H4 (cell line): ENCODE results near the gene LASP1NB.

Experiments used
- DNase-seq: peaks from one replicate; pipeline ENCODE4 v3.0.0-alpha.2; 2015; ENCODE audit warnings: low spot score

LASP1NB gene

DNA sequence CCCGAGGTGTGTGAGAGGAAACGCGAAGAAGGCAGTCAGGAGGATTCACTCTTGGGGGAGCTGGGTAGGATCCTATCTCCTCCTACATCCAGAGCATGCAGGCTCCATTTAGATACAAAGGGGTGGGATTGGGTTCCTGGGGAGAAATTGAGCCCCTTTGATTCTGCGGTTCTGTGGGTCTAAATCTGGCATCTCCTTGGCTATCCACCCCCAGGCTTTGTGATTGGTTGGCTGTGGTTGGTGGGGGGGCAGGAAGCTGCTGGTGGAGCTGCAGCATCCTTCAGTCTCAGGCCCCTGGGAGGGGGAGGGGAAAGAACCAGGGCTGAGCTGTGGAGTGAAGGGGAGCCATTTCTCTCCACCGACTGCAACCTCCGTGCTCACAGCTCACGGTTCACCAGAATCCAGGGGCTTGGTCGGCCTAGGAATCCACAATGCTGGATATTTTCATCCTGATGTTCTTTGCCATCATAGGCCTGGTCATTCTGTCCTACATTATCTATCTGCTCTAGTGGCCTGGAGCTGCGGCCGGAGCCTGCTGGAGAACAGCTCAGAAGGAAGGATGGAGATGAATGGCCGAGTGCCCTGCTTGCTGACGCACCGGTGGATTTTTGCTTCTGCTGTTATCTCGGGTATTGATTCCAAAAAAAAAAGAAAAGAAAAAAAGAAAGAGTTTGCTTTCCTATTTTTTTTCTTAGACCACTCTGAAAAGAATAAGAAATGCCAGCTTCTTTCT is at the start of gene LASP1NB:
Gene LASP1NB, plus strand, starts transcription at position 352 of the 733 bp plus-strand sequence.
- DNase-seq: no peak

DNA sequence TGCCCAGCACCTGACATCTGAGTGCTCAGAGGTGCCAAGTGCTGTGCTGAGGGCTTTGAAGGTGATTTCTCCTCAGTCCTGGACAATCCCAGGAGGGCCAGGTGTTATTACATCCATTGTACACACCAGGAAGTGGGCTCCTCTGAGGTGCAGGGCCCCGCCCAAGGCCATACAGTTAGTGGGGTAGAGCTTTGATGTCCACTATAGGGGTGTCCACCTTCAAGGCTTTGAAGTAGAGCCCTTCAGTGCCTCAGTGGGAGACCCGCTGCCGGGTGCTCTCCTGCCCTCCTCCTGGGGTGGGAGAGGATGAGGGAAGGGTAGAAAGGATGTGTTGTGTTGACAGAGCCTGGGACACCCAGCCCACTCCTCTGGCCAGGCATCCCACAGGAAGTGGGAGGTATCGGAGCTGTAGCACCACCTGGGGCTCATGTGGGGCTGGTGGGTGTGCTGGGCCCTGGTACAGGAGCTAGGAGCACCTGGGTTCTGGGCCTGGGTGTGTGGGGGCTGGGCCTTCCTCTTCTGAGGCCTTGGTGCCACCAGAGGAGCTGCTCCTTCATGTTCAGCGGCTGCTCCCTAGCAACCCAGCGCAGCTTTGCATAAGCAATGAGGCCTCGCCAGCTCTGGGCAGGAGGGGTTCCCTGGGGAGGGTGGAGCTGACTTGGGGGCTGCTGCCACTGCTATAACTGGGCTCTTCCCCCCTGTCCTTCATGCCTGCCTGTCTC is 48.1 kb upstream of the LASP1NB start:
- DNase-seq: no peak

DNA sequence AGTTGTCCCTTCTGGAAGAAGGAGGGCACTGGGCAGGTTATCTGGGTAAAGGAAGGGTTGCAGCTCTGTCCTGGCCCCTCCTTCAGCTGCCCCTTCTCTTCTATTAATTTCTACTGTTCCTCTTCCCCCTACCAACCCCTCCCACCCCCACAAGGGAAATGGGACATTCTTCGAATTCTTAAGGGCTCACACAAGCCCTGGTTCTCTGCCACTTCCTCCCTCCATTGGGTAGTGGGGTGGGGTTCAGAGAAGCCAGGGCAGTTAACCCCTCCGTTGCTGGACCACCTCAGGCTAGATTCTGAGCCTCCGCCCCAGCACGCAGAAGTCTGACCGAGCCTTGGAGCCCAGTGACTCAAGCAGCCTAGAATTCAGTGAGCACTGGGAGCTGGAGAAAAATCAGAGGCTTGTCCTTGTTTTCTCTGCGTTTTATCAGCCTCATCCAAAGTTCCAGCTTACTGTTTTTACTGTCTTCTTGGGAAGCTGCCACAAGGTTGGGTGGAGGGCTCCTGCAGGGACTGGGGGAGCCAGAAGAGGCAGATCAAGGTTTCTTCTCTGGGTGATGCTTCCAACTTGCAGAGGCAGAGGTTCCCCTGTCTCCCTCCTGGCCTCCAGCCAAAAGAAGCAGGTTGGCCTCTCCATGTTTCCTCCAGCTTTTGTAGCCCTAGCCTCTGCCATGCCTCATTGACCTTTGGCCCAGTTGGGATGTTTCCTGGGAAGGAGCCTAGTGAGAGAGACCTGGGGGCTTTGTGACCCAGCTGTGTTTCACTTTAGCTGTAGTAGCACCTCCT is 45.3 kb upstream of the LASP1NB start:
- DNase-seq: peak; percentile 77

DNA sequence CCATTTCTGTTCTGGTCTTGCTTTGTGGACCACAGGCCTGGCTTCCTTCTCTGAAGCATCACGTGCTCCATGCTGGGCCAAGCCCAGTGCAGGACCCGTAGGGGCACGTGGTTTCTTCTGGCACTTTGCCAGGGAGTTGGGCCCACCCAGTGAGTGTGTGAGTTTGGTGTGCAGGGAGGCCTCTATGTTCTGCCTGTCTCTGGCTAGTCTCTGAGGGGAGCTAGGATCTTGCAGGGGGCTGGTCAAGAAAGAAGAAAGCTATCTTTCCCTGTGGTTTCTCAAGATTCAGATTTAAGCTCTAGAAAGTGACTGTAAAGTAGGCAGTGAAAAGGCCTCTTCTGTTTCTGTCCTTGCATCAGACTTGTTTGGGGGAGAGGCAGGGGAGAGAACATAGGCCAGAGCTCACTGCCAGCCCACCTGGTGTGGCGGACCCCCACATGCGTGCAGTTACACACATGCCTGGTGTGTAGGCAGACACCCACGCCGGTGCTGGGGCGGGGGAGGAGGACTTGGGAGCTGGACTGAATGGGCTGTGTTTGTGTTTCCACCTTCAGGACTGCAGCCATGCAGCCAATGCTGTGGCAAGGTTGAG is 43.7 kb upstream of the LASP1NB start:
- peak; percentile 57 for DNase-seq

DNA sequence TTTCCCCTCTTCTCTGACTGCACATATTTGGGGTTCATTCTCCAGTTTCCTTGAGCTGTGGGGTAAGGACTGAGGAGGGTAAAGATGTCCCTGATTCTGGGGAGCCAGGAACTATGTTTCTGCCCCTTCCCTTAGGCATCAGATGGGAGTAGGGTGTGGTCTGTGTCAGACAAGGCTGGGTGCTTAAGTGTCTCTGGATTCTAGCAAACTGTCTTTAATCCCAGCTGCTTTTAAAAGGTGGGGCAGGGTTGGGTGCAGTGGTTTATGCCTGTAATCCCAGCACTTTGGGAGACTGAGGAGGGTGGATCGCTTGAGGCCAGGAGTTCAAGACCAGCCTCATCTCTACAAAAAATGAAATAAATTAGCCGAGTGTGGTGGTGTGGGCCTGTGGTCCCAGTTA is 42.5 kb upstream of the LASP1NB start:
- no peak for DNase-seq

DNA sequence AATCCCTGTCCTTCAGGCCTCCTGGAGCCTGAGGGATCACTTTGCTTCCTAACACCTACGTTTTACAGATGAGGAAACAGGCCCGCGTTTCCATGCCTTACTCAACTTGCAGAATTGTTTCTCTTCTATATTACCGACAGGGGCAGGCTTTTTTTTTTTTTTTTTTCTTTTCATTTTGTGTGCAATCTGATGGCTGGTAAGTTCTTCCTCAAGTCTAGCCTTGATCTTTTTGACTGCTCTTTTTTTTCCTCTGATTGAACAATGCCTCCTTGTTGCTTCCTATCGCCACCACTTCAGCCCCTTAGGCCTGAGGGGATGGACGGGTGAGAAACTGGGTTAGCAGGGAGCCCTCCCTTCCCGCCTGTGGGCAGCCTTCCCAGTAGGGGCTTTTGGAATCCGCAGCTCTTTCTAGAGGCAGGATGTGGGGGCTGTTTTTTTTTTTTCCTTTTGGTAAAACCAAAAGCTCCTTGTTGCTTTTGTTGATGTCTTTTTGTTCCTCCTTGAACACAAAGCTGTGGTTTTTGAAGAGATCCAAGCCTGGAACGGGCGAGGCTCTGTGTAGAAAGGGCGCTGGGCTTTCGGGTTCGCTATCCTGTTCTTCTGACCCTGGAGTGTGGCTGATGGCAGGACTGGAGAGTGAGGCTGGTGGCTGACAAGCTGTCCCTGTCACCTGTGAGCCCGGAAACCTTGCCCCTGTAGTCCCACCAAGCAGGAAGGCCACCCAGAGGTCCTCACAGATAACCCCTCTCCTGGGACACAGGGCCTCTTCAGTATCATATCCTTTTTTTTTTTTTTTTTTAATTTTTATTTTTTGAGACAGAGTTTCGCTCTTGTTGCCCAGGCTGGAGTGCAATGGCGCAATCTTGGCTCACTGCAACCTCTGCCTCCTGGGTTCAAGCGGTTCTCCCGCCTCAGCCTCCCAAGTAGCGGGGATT is 41.6 kb upstream of the LASP1NB start:
- peak; percentile 65 for DNase-seq

DNA sequence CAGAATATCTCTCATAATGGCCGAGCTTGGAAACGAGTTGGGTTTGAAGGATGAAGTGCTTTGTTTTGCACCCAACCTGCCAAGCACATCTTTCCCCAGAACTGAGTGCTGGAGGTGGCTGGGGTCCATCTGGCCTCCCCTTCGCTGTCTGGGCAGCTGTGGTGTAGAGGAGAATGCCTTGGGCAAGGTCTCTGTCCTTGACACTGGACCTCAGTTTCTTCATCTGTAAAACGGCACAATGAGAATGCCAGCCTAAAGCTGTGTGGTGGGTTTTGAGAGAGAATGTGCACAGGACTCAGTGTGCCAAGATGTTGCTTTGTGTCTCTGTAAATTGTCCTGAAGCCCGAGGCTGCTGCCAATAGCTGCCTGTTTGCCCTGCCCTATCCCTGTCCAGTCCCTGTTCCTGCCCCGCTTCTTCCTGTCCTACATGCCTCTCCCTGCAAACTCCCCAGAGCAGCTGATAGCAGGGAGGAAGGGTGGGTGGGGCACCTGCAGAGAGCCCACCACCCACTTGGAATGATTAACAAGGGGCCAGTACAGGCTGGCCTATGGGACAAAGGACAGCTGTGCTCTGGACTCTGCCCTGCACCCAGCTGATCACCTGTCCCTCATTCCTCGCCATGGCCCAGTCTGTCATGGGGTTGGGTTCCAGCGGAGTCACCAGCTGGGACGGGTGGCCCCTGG is 40.2 kb upstream of the LASP1NB start:
- DNase-seq: no peak

DNA sequence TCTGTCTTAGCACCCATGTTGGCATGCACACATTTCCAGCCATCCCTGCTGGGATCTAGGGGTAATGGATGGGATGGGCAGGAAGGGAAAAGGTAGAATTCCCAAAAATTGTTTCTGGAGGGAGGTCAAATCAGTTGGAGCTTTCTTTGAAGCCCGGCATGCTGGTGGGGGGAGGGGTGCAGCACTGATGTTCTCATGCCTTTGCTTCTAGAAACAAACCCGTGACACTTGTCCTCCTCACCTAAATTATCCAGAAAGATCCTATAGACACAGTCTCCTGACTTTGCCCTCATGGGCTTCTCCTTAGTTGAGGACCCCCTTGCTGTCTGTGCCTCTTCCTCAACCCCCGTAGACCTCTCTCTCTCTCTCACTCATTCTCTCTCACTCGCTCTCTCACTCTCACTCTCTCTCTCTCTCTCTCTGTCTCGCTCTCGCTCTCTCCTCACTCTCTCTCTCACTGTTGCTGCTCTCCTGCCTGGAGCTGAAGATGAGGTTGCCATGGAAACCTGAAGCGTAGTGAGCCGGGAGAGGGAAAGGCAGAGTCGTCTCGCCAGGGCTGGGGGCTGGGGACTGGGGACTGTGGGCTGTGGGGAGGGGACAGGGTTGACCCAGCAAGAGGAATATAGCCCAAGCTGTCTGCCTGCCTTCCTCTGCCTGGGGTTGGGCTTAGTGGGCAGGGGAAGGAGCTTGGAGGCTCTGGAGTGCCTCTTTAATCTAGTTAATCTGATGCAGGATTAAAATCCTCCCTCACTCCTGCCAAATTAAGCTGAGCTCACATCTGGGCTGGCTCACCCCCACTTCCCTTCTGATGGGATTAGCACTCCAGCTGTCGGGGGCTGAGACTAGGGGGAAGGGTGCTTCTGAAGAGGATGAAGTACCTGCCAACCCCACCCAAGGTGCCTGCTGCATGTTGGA is 39.4 kb upstream of the LASP1NB start:
- no peak for DNase-seq

DNA sequence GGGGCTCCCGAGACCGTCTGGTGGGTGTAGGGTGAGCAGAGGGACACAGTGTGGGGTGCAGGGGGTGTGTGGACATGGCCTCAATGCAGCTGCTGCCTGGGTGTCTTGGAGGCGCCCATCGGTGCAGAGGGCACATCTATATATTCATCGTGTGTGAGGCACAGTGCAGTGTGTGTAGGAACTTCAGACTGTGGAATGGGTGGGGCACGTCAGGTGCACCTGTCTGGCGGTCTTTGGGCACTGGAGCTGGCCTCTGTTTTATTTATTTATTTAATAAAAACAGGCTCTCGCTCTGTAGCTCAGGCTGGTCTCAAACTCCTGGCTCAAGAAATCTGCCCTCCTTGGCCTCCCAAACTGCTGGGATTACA is 38.8 kb upstream of the LASP1NB start:
- no peak for DNase-seq

DNA sequence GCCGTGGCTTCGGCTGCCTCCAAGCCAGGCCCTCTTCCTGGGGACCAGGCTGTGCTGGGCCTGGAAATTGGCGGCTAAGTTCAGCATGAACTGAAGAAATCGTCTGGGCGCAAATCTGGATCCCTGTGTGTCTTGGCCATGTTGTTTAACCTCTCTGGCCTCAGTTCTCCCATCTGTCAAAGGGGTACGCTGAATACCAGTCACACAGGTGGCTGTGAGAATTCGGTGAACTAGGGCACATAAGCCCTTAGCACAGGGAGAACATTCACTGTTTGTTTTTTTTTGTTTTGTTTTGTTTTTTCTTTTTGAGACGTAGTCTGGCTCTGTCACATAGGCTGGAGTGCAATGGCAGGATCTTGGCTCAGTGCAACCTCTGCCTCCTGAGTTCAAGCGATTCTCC is 36.6 kb upstream of the LASP1NB start:
- DNase-seq: no peak

DNA sequence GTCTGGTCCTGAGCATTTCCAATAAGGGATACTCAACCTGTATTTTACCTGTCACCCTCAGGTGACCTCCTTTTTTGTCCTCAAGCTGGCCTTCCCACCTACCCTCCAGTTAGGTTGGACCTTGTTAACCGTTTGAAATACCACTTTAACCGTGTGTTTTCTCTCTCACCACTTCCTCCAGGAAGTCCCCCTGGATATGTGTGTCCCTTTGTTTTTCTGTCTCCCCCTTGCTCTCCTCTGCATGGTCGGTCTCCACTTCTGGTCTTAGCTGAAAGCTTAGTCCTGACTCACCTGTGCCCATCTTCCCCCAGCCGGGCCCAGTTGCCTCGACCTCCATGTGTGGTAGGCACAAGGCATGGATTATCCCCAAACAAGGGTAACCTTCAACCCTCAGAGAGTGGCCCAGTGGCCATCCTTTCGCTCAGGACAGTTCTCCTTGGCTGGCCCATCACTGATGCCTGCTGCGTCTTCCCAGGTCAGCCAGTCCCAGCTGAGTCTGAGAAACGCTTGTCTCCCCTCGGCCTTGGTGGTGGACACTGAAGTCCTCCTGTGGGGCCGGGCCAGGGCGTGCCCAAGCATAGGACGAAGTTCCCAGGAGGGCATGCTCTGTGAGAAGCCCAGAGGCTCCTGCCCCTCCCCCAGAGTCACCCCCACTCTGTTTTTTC is 35.5 kb upstream of the LASP1NB start:
- no peak for DNase-seq

DNA sequence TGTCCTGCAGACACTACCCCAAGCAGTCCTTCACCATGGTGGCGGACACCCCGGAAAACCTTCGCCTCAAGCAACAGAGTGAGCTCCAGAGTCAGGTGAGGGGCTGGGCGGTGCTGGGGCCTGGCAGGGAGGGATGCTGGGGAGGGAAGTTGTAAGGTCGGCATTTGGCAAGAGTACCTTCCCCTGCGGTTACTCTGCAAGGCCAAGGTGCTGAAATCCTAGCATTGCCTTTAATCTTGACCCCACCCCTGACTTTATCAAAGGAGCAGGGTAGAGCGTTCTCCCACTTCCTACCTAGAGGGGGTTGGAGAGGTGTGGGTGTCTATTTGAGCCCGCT is 35.0 kb upstream of the LASP1NB start:
- DNase-seq: no peak

DNA sequence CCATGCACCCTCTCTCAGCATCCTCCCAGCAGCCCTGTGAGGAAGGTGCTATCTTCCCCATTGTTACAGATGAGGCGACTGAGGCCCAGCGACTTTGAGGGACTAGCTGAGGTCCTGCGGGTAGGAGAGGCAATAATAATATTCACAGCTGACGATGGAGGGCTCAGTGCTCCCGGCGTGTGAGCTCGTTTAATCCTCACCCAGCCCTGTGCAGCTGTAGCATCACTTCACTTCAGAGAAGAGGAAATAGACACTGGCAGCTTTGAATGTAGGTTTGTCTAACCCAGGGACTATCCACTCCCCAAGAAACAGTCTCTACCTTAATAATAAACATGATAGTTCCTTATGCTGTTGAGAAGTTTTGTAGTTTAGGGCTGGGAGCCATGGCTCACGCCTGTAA is 34.0 kb upstream of the LASP1NB start:
- no peak for DNase-seq

DNA sequence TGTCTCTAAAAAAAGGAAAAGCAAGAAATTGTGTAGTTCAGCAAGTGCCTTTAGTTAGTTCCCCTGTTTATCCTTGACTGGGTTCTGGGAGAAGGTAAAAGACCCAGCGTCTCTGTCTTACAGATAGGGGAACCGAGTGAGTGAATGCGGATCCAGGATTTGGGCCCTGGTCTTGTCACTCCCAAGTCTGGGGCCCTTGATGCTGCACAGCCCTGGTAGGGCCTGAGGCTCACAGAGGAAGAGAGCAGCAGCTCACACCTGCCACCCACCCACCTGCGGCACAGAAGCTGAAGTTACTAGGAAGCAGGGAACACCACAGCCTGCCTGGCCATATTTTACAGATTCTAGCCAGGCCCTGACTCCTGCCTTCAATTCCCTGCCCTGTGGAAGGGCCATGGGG is 33.3 kb upstream of the LASP1NB start:
- DNase-seq: no peak

DNA sequence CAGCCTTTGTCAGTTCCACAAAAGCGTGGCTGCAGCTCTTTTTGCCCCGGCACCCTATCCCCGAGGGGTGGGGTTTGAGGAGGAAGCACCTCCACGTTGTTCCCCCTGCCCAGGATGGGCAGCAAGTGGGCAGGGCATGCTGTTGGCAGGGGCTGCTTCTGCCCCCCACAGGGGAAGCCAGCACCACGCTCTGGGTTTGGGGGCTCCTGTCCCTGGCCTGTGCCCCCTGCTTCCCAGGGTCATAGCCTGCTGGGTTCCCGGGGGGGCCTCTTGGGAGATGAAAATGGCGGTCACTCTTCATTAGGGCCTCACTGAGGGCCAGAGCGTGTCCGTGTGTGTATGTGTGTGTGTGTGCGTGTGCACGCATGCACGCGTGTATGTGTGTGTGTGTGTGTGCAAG is 32.8 kb upstream of the LASP1NB start:
- DNase-seq: no peak

DNA sequence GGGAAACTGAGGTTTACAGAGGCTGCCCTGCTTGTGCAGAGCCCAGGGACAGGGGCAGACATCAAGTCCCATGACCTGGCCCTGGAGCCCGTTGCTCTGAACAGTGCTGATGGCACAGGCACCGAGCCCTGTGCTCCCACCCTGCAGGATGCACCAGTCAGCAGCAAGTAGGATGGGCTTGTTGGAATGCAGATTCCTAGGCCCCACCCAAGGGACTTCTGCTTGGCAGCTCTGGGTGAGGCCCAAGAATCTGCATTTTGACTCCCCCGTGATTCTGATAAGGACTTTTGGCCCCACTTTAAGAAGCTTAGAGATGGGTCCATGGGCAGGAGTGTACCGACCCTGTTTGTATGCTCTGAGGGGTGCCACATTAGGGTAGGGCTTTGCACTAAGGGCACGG is 32.3 kb upstream of the LASP1NB start:
- no peak for DNase-seq

DNA sequence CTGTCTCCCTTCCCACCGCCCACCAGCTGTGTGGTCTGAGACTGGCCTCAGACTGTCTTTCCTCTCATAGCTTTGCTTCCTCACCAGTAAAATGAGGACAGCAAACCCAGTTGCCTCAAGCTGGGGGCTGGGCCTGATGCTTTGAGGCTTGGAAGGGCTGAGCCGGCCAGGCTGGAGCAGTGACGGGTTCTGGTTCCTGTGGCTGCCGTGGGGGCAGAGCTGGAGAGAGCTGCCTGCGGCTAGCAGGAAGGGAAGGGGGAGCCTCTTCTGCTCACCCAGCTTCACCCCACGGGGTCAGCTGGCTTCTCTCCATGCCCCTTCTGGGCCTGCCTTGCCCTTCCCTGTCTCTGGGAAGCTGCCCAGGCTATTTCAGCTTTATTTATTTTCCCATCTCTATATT is 31.8 kb upstream of the LASP1NB start:
- no peak for DNase-seq

DNA sequence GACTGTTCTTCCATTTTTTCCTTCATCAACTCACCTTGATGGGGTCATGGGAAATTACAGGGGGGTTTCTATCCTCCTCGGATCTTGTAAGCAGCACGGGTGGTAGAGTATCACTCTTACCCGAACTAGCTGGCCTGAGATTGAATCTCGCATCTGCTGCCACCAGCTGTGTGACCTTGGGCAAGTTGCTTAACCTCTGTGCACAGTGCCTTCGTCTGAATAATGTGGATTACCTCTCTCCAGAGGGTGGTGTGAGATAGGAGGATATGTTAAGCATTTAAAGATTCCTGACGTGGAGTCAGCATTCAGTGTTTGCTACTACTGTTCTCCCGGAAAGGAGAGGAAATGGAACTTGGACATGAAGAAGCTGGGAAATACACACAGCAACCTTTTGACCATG is 31.1 kb upstream of the LASP1NB start:
- DNase-seq: no peak

DNA sequence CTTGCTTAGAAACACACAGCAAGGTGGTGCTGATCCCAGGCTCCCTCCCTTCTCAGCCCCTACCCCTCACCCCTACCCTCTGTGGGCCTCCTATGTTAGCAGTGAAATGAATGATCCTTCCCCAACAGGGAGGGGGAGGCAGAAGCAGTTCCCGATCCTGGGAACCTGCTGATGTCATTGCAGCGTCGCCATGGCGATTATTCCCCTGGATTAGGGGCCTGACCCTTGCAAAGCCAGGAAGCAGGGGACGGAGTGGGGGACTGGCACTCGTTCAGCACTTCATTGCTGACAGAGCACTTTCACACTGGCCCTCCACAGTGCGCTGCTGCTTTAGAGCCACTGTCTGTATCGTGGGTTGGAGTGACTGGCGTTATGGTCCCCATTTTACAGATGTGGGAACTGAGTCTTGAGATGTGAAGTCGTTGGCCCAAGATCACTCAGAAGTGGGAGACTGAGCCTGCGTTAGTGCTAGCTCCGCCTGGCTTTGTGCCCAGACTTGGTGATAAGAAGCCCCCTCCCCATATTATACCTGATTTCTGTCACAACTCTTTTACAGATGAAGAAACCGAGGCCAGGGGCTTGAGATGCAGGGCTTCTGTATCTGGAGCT is 29.0 kb upstream of the LASP1NB start:
- DNase-seq: no peak
